ENCODE measurements around the gene P2RY8.

DNA sequence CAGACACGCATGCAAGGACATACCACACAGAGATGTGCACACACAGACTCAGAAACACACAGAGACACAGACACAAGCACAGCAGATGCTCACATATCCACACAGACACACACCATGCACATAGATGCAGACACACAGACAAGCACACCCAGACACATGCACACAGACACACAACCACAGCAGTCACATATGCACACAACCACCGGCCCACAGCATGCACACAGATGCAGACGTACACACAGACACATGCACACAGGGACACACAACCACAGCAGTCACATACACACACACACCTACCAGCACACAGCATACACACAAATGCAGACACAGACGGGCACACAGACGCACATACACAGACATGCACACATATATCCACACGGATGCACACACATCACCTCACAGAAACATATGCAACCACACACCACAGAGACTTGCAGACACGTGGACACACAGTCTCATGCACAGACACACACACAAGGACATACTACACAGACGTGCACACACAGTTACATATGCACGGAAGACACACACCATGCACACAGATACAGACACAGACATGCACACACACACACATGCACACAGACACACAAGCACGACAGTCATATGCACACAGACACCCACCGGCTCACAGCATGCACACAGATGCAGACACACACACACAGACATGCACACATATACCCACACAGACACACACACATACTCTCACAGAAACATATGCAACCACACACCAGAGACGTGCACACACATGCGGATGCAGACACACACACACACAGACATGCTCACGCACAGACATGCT lies 119.8 kb downstream of the P2RY8 start:
- TF ChIP-seq REST (IDR thresholded peaks at IDR 0.05; ENCODE audit: low read depth) = no peak
- no peak for TF ChIP-seq TAF1 (IDR thresholded peaks at IDR 0.05; ENCODE audit: low read depth)
- TF ChIP-seq TEAD4 (IDR thresholded peaks at IDR 0.05) = no peak
- TF ChIP-seq YY1 (IDR thresholded peaks at IDR 0.05; ENCODE audit: low read depth) = no peak
- TF ChIP-seq TCF12 (IDR thresholded peaks at IDR 0.05; ENCODE audit: low read depth) = no peak

All from Ishikawa (cell line).